Superior temporal gyrus (tissue), 1 donor: ENCODE results near the gene MUC5AC.

Experiments used
- DNase-seq: peaks from one replicate; pipeline ENCODE4 v3.0.0-alpha.2; 2016; ENCODE audit errors: extremely low spot score

The MUC5AC gene

DNA sequence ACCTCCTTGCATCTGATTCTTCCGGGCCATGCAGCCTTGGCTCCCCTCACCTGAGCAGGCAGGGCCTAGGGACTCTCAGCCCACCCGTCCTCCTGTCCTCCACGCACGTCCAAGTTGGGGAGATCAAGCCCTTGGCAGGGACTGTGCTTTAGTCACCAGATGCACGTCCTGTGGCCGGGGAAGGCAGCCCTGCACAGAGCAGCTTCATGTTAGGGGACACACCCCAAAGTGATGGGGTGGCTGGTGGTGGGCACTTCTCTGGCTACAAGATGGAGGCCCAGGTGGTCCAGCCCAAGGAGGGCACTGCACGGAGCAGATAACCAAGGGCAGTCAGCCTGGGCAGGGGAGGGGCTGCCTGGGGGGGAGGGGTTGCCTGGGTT lies 66.3 kb downstream of the MUC5AC start:
- no peak for DNase-seq

DNA sequence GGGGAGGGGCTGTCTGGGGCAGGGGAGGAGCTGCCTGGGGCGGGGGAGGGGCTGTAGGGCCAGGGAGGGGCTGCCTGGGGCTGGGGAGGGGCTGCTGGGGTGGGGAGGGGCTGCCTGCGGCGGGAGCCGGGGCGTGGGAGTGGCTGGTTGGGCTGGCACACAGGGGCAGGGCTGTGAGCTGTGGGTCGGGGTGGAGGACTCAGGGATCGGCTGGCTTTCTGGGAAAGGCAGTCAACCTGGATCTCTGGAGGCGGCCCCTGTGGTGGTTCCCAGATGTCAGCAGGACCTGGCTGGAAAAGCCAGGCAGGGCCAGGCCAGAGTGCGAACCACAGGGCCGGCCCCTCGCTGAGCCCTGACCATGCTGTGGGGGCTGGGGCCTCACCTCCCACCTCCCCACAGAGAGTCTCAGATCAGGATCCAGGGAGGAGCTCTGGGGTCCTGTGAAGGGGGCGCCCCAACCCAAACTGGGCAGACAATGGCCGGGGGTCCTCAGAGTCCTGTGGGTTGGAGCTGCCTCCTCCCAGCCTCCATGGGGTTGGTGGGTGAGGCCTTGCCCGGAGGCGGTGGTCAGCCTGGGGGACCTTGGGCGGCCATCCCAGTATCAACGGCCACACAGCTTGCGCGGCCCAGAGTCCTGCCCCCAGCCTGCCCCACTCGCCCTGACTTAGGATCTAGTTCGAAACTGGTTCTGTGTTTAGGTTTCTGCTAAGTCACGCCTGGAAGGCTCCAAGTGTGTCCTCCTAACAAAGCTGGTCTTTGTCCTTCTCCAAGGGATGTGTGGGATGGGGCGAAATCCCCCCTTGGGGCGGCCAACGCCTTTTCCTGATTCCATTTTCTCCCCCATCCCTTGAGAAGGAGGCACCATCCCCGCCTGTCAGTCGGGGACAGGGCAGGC lies 67.0 kb downstream of the MUC5AC start:
- DNase-seq = no peak

DNA sequence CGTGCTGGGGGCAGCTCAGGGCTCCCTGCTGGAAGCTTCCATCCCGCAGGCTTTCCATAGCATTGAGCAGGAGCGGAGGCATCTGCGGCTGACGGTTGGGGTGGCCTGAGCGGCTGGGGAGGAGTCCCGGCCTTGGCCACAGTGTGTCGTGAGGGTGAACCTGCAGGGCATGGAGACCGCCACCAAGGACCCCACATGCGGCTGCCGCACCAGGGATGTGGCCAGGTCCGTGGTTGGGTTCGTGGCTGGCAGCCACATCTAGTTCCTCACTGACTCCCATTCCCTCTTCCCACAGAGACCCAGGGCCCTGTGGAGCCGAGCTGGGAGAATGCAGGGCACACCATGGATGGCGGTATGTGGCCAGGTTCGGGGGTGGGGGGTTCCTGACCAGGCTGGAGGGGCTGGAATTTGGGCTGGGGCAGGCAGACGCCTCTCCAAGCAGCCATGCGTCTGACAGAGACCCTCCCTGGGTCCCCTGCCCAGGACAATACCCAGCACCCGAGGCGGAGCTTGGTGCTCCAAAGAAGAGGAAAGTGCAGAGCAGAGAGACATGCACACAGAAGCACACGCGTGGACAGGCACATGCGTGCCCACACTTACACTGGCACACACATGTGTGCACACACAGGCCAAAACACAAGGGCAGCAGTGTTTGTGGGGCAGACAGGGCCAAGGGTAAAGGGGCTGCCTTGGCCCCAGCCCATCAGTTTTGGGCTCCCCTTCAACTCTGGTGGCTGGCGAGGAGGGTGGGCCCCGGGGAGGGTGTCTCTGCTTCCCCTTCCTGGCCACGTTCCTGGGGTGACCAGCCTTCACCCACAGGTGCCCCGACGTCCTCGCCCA lies 67.9 kb downstream of the MUC5AC start:
- no peak for DNase-seq

DNA sequence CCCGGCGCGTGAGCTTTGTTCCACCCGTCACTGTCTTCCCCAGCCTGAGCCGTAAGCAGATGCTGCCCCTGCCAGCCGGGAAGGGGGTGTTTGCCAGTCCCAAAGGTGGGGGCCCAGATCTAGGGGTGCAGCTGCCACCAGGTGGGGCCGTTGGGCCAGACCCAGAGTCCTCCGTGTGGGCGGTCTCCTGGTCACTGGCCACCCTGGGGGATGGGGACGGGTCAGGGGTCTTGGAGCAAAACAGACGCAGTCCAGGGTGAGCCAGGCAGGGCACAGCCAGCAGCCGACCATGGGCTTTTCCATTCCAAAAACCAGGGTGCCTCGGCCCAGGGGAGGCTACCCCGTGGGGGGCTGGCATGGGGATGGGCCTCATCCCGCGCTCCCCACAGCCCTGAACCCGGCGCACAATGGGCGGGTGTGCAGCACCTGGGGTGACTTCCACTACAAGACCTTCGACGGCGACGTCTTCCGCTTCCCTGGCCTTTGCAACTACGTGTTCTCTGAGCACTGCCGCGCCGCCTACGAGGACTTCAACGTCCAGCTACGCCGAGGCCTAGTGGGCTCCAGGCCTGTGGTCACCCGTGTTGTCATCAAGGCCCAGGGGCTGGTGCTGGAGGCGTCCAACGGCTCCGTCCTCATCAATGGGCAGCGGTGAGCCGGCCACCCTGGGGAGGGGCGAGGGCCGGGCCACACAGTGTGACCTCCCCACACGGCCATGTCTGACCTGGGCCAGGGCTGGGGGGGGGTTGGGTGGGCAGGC lies 68.7 kb downstream of the MUC5AC start:
- no peak for DNase-seq

DNA sequence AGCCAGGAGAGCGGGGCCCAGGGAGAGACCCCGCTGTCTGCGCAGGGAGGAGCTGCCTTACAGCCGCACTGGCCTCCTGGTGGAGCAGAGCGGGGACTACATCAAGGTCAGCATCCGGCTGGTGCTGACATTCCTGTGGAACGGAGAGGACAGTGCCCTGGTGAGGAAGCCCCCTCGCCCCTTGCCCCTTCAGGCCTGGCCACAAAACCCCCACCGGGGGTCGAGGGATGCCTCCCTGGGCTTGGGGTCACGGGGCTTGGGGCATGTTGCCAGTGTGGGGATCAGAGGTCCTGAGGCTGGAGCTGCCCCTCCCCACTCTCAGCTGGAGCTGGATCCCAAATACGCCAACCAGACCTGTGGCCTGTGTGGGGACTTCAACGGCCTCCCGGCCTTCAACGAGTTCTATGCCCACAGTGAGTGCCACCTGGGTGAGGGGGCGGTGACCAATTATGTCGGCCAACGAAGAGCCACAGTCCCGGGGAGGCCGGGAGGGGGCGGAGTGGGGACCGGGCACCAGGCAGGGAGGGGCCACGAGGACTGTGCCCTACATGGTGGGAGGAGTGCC lies 69.3 kb downstream of the MUC5AC start:
- no peak for DNase-seq

DNA sequence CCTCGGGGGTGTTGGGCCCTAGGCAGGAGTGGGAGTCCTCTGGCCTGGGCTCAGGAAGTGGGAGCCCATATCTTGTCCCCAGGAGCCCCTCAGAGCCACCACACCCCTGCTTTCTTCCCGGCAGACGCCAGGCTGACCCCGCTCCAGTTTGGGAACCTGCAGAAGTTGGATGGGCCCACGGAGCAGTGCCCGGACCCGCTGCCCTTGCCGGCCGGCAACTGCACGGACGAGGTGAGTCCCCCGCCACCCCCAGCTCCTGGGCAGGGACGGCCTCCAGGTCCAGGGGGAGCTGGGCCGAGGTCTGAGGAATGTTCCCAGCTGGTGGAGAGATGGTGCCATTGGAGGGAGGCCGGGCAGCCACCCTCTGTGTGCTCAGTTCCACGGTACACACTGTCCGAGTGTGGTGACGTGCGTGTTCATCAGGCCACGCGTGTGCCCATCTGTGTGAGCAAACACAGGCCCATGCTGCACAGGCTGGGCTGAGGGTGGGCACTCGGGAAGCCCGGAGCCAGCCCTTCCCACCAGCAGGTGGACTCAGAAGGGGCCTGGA lies 69.9 kb downstream of the MUC5AC start:
- no peak for DNase-seq

DNA sequence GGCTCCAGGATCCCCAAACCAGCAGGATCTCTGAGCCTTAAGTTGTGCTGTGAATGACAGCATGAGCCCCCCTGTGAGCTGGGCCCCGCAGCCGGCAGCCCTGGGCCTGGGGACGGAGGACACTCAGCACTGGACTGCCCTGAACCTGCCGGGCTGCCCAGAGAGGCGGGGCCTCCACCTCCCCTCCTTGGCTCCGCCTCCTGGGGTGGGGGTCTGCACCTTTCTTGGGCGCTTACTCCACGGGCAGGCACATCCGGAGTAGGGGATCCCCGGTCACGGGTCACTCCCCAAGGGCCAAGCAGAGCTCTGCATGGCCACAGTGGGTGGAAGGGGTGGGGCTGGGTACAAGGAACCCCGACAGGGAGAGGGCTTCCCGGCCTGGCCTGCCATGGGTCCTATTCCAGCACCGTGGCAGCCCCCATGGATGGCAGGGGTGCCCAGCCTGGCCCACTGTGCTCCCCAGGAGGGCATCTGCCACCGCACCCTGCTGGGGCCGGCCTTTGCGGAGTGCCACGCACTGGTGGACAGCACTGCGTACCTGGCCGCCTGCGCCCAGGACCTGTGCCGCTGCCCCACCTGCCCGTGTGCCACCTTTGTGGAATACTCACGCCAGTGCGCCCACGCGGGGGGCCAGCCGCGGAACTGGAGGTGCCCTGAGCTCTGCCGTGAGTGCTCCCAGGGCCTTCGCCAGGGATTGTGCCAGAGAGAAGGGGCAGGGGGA lies 70.5 kb downstream of the MUC5AC start:
- no peak for DNase-seq

DNA sequence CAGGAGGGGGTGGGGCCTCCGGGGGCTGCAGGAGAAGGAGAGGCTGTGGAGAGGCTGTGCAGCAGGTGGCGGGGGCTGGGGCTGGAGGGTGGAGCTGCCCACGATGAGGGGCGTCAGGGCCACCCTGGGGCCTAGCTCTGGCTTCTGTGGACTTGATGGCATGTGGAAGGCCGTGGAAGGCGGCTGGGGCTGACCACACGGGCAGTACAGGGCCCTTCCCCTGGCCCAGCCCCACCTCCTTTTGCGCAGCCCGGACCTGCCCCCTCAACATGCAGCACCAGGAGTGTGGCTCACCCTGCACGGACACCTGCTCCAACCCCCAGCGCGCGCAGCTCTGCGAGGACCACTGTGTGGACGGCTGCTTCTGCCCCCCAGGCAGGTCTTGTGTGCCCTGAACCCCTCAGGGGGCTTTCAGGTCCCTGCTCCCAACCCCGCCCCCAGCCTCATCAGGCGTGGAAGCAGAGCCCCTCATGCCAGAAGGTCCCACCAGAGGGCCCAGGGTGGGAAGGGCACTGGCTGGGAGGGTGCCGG lies 71.2 kb downstream of the MUC5AC start:
- DNase-seq = no peak

DNA sequence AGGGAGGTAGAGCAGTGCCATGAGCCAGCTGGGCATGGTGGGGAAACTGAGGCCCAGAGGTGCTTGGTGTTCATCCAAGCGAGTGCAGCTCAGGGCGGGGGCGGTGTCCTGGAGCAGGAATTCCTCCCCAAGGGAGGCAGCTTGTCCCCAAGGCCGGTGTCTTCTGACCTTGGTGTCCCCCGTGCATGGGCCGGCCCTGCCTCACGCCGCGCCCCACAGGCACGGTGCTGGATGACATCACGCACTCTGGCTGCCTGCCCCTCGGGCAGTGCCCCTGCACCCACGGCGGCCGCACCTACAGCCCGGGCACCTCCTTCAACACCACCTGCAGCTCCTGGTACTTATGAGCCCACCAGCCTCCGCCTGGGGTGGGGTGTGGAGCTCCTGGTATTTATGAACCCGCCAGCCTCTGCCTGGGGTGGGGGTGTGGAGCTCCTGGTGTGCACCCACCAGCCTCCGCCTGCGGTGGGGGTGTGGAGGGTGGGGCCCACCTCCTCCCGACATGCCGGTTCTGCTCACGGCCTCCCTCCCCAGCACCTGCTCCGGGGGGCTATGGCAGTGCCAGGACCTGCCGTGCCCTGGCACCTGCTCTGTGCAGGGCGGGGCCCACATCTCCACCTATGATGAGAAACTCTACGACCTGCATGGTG lies 71.8 kb downstream of the MUC5AC start:
- no peak for DNase-seq

DNA sequence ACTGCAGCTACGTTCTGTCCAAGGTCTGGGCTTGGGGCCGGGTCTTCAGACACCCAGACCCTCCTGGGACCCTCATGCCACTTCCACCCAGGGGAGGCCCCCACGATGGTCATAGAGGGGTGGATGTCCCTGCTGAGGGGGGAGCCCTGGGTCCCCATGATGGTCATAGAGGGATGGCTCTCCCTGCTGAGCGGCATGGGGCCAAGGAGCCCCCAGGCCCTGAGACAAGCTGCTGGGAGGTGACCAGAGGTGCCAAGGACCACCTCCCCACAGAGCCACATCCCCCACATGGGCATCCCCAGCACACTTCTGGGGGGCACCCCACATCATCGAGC lies 72.3 kb downstream of the MUC5AC start:
- no peak for DNase-seq

DNA sequence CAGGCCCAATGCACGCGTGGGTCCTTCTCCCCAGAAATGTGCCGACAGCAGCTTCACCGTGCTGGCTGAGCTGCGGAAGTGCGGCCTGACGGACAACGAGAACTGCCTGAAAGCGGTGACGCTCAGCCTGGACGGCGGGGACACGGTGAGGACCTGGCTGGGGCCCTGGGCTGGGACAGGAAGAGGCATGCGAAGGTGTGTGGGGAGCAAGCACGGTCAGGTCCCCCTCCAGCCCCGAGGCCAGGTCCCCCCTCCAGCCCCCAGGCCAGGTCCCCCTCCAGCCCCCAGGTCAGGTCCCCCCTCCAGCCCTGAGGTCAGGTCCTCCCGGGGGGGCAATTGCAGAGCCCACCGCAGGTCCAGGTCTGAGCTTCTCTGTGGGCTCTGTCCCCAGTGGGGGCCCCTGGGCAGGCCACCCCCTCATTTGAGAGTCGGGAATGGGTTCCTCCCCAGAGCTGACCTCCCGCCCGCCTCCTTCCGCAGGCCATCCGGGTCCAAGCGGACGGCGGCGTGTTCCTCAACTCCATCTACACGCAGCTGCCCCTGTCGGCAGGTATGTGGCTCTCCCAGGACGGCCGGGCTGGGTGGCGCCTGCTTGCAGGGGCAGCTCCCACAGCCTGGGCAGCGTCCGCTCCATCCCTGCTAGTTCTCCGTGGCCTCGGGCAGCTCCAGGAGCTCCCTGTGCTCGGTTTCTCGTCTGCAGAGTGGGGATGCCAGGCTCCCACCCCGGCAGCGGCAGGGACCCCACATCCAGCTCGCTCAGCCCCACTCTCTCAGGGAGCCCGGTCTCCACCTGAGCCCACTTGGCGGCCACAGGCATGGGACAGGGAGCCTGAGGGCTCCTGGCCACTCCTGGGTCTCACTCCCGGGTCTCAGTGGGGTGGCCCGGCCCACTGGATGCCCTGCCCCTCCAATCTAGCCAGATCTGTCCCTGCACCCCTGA lies 73.0 kb downstream of the MUC5AC start:
- no peak for DNase-seq

DNA sequence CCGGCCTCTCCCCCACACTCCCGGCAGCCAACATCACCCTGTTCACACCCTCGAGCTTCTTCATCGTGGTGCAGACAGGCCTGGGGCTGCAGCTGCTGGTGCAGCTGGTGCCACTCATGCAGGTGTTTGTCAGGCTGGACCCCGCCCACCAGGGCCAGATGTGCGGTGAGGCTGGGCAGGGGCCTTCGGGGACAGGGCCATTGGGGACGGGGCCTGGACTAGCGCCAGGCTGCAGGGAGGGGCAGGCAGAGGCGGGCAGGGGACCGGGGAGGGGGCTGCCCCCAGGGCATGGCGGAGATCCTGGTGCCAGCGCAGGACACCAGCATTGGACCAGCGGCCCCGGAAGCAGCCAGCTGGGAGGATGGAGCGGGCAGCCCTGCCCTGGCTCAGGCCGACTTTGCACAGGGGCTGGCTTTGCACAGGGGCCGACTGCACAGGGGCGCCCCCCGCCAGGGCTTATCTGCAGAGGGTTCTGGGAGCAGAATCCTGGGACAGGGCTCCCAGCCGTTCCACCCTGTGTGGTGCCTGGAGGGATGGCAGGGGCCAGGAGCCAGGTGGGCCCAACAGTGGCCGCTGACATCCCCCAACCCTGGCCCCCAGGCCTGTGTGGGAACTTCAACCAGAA lies 73.8 kb downstream of the MUC5AC start:
- DNase-seq = no peak

DNA sequence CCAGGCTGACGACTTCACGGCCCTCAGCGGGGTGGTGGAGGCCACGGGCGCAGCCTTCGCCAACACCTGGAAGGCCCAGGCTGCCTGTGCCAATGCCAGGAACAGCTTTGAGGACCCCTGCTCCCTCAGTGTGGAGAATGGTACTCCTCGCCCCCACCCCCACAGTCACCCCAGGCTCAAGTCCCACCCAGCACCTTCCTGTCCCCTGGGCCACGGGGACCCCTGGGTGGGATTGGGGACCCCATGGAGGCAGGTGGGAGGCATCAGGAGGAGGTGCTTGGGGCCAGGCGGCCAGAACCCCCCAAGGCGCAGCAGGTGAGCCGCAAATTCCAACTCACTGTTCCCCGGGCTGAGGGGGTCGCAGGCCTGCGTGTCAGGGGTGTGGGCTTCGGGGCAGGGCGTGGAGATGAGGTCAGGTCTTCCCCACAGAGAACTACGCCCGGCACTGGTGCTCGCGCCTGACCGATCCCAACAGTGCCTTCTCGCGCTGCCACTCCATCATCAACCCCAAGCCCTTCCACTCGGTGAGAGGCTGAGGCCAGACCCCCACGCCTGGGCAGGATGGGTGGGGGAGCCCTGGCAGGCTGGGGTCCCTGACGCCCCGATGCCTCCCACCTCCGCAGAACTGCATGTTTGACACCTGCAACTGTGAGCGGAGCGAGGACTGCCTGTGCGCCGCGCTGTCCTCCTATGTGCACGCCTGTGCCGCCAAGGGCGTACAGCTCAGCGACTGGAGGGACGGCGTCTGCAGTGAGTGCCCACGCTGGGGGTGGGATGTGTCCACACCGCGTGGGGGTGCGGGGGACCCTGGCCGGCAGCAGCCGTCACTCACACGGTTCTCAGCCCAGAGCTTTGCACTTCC lies 74.5 kb downstream of the MUC5AC start:
- no peak for DNase-seq

DNA sequence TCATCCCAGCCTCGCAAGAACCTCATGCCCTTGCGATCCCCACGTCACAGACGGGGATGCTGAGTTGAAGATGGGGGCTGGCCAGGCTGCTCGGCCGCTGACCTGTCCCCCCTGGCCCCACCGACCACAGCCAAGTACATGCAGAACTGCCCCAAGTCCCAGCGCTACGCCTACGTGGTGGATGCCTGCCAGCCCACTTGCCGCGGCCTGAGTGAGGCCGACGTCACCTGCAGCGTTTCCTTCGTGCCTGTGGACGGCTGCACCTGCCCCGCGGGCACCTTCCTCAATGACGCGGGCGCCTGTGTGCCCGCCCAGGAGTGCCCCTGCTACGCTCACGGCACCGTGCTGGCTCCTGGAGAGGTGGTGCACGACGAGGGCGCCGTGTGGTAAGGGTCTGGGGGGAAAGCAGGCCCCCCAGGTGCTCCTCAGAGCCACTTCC lies 75.1 kb downstream of the MUC5AC start:
- DNase-seq = no peak

DNA sequence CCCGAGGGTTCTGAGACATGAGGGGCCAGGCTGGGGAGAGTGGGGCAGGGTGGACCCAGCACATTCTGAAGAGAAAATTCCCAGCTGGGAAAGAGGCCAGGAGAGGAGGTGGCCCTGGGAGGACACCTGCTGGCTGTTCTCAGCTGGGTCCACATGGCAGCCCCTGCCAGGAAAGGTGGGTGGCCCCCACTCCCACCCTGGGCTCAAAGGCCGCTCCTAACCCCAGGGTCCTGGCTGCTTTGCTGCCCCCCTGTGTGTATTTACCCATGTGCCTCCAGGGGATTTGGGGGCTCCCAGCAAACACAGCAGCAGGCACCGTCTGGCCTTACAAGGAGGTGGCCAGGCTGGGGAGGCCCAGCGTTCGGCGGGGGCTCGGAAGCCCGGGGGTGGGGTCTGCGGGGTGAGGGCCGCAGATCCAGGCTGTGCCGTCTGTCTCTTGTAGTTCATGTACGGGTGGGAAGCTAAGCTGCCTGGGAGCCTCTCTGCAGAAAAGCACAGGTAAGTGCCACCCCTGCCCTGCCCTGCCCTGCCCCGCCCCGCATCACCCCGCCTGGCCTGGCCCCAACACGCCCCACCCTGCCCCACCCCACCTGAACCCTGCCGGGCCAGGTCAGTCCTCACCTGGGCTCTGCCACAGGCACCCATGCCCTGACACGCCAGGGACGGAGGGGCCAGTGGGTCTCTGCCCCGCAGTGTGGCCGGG lies 75.7 kb downstream of the MUC5AC start:
- no peak for DNase-seq

DNA sequence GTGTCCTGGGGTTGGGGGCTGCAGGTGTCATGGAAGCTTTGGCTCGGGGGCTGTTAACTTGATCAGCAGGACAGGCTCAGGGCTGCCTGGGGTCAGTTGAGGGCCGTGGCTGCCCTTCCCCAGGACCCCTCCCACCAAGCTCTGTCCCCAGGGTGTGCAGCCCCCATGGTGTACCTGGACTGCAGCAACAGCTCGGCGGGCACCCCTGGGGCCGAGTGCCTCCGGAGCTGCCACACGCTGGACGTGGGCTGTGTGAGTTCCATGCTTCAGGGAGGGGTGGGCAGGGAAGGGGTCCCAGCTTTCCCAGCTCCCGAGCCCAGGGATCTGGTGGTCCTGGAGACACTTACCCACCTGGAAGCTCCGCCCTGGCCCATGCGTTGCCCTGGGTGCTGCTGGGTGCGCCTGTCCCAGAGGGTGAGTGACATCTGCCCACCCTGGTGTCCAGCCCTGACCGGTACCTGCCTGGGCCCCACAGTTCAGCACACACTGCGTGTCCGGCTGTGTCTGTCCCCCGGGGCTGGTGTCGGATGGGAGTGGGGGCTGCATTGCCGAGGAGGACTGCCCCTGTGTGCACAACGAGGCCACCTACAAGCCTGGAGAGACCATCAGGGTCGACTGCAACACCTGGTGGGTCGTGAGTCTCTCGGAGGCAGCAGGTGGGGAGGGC lies 76.4 kb downstream of the MUC5AC start:
- DNase-seq = no peak
